OCI-LY1 (cell line): ENCODE data around the gene FAM3D.

Source experiments
- CTCF ChIP-seq: fragments of 200-600 bp; sonication (generic), shearing (Covaris generic); IDR thresholded peaks from 2 replicates; pipeline ENCODE4 v1.5.1; 2017; ENCODE audit warnings: mild to moderate bottlenecking, antibody characterized with exemption, low read length, moderate library complexity, mixed read lengths
- EZH2 ChIP-seq: fragments of 200-600 bp; sonication (generic), shearing (Covaris generic); IDR thresholded peaks from 2 replicates; pipeline ENCODE4 v1.8.0; 2017; ENCODE audit warnings: borderline replicate concordance, mixed run types, mild to moderate bottlenecking, antibody characterized with exemption, low read length, moderate library complexity, mixed read lengths

GRCh38 chr3:58597770-58598310 lies 68.7 kb downstream of the FAM3D start:
- TF ChIP-seq CTCF (no peak), EZH2 (no peak)
